ENCODE data around the gene SMPD3. TPM values are rescaled to one million over a fixed set of nuclear protein-coding genes. Genes with fewer than 3 reads are reported as not detected.

SMPD3 gene
- total and polyA plus RNA-seq, 7 donors, result 0.04 to 0.21 (median 0.08) TPM

- TF ChIP-seq CTCF (IDR thresholded peaks at IDR 0.05), result no peak
- Histone ChIP-seq H3K9me3 (no peaks in the 10 kb centered on the region), H3K27me3 (ENCODE audit: insufficient read depth in 3 of 3, low read length in 2 of 3) (no peaks in the 10 kb centered on the region), H3K4me1 (no peaks in the 10 kb centered on the region), H3K4me3 (no peak overlapping the region), H3K27ac (no peak overlapping the region), H3K36me3 (ENCODE audit: insufficient read depth in 1 of 2, low read depth in 1 of 2) (no peaks in the 10 kb centered on the region)
- DNase-seq, result peak in 1 of 2 donors; percentile 45
- intact Hi-C loops (cut with DNase I), result no loop called here
- no peak for ATAC-seq
- 95 to 97% (median 95%) methylated on average over 8 to 11 of the region's 11 CpGs for WGBS, 3 donors
Observed at GRCh38 chr16:68375801-68376536, 72.3 kb downstream of the SMPD3 start.

GRCh38 chr16:68374961-68375660 is 73.2 kb downstream of the SMPD3 start:
- no peaks in the 10 kb centered on the region for H3K4me1 ChIP-seq
- no peak overlapping the region for H3K4me3 ChIP-seq
- no peaks in the 10 kb centered on the region for H3K9me3 ChIP-seq
- intact Hi-C loops (cut with DNase I), result no loop called here
- ATAC-seq, result no peak
- 82 to 85% (median 84%) methylated on average over 8 to 9 of the region's 9 CpGs for WGBS, 3 donors
- no peak overlapping the region for H3K27ac ChIP-seq
- H3K36me3 ChIP-seq (ENCODE audit: insufficient read depth in 1 of 2, low read depth in 1 of 2), result no peaks in the 10 kb centered on the region
- peak in 1 of 2 donors; percentile 34 for DNase-seq
- no peaks in the 10 kb centered on the region for H3K27me3 ChIP-seq (ENCODE audit: insufficient read depth in 3 of 3, low read length in 2 of 3)
- TF ChIP-seq CTCF (IDR thresholded peaks at IDR 0.05), result no peak

GRCh38 chr16:68374246-68374805 is 74.0 kb downstream of the SMPD3 start:
- WGBS, 3 donors, result 82 to 84% (median 83%) methylated on average over 10 of the region's 10 CpGs
- H3K4me1 ChIP-seq, result no peaks in the 10 kb centered on the region
- no peak overlapping the region for H3K4me3 ChIP-seq
- no peak for TF ChIP-seq CTCF (IDR thresholded peaks at IDR 0.05)
- H3K27ac ChIP-seq, result no peak overlapping the region
- H3K36me3 ChIP-seq (ENCODE audit: insufficient read depth in 1 of 2, low read depth in 1 of 2), result no peaks in the 10 kb centered on the region
- H3K27me3 ChIP-seq (ENCODE audit: insufficient read depth in 3 of 3, low read length in 2 of 3), result no peaks in the 10 kb centered on the region
- no peak for DNase-seq
- ATAC-seq, result no peak
- intact Hi-C loops (cut with DNase I), result no loop called here
- no peaks in the 10 kb centered on the region for H3K9me3 ChIP-seq

GRCh38 chr16:68373528-68374245 is 74.6 kb downstream of the SMPD3 start:
- ATAC-seq (no peak), DNase-seq (no peak)
- TF ChIP-seq CTCF (IDR thresholded peaks at IDR 0.05), result no peak
- WGBS, 3 donors, result 82 to 88% (median 84%) methylated on average over 18 of the region's 18 CpGs
- intact Hi-C loops (cut with DNase I), result no loop called here
- H3K4me3 ChIP-seq, result no peak overlapping the region
- no peaks in the 10 kb centered on the region for H3K36me3 ChIP-seq (ENCODE audit: insufficient read depth in 1 of 2, low read depth in 1 of 2)
- H3K27ac ChIP-seq, result no peak overlapping the region
- H3K4me1 ChIP-seq, result no peaks in the 10 kb centered on the region
- no peaks in the 10 kb centered on the region for H3K9me3 ChIP-seq
- H3K27me3 ChIP-seq (ENCODE audit: insufficient read depth in 3 of 3, low read length in 2 of 3), result no peaks in the 10 kb centered on the region
